HepG2 (cell line): Measurements from ENCODE around the gene AMZ1.

Source experiments
- CTCF ChIP-seq: sonication (generic); formaldehyde crosslinking; IDR thresholded peaks from 2 replicates; pipeline ENCODE4 v1.5.0; 2020; ENCODE audit warnings: mild to moderate bottlenecking, missing genetic modification reagents, moderate library complexity
- TBL1XR1 ChIP-seq: fragments of 150-350 bp; IDR thresholded peaks from 2 replicates; pipeline ENCODE4 v1.6.1; 2014; ENCODE audit warnings: borderline replicate concordance, low read length; ENCODE audit not compliant: partially characterized antibody

GRCh38 chr7:2649991-2650390 is 38.0 kb upstream of the AMZ1 start:
- TF ChIP-seq CTCF (CRISPR knock-in tag) (no peak), TBL1XR1 (no peak)
